Body of pancreas (tissue), 4 donors: Measurements from ENCODE around the gene STX8. TPM values are rescaled to one million over a fixed set of nuclear protein-coding genes. Genes with fewer than 3 reads are reported as not detected.

ENCODE experiments used
- ATAC-seq: fragments of 150-250 bp; one replicate; pipeline ENCODE4 v1.9.1; 2016
- DNase-seq, 4 donors: peaks; one replicate each; pipeline ENCODE4 v3.0.0-alpha.2; 2019
- H3K27ac ChIP-seq, 4 donors: fragments of 200-600 bp; sonication (generic); 1 replicate in 3 of 4; 2 replicates in 1 of 4; pipeline versions ENCODE4 v1.5.1 to v1.6.1; 2016 to 2019; ENCODE audit warnings: mild to moderate bottlenecking in 1 of 4, mixed read lengths in 1 of 4, moderate library complexity in 1 of 4
- H3K27me3 ChIP-seq, 2 donors: fragments of 200-600 bp; sonication (generic); one replicate each; pipeline ENCODE4 v1.6.0; 2016; ENCODE audit warnings: mild to moderate bottlenecking in 1 of 2
- H3K36me3 ChIP-seq, 2 donors: fragments of 200-600 bp; sonication (generic); replicated peaks in 1 of 2; 2 replicates each; pipeline ENCODE4 v1.5.1; 2016; ENCODE audit warnings: low read depth in 2 of 2; ENCODE audit not compliant: insufficient read depth in 1 of 2
- H3K4me1 ChIP-seq: fragments of 200-600 bp; sonication (generic); one replicate; pipeline ENCODE4 v1.6.0; 2016
- H3K4me3 ChIP-seq, 2 donors: fragments of 200-600 bp; sonication (generic); 1 replicate in 1 of 2; 2 replicates in 1 of 2; pipeline ENCODE4 v1.5.1; 2016 to 2019
- H3K9me3 ChIP-seq, 3 donors: fragments of 200-600 bp; sonication (generic); 1 replicate in 2 of 3; 2 replicates in 1 of 3; pipeline ENCODE4 v1.5.1; 2016
- POLR2A ChIP-seq, 3 donors: fragments of 450-650 bp; IDR thresholded peaks; one replicate each; pipeline ENCODE4 v1.6.1; 2016; ENCODE audit warnings: antibody characterized with exemption in 3 of 3, mild to moderate bottlenecking in 2 of 3
- WGBS, 2 donors: methylation state at CpG; one replicate each; pipeline ENCODE4 v1.1.5; 2017; 5-methylcytosine and 5-hydroxymethylcytosine counted together
- intact Hi-C: fragments of 100-400 bp; cut with DNase I; formaldehyde crosslinking; loops from one replicate; pipeline ENCODE4 v1.15.1; 2023
- total RNA-seq, 2 donors: library from RNA; depleted of rRNA; stranded (reverse); fragments of >200 nt; gene quantifications; one replicate each; pipeline ENCODE4 v1.1.0, GENCODE V29; 2016
- TF ChIP-seq, protein P1 (sequence below), 7 experiments: fragments of 450-650 bp in 4 of 7; fragments of 200-600 bp in 3 of 7; sonication (generic) in 3 of 7; IDR thresholded peaks; one replicate each; pipeline ENCODE4 v1.5.1; 2016 to 2019; ENCODE audit warnings: antibody characterized with exemption in 7 of 7

The STX8 gene
- total RNA-seq, 2 donors from 2014 or later, result 32.2 to 37.6 TPM

DNA sequence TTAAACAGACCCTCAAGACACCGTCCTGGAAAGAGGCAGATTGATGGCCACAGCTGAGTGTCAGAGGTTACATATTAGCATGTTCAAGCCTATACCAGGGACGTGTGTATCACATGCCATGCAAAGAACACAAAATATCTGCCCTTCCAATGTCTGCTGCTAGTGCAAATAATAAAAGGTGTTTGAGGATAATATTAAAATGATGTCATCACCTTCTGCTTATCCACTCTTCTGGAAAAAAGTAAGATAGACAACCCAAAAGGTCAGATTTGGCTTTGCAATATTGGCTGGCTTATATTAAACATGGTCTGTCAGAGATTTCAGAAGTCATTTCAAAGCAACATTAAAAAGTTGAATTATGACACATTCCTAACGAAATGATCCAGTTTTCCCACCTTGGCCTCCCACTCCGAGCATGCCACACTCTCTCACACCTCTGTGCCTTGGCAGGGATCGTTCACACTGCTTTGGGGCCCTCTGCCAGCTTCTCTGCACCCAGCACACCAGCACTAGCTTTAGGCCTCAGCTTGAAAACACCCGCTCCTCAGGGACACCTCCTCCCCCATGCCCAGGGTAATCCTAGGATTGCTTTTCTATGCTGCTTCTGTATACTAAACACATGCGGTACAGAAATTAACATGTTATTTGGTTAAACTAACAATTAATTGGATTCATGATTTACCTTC, 306.1 kb downstream of the STX8 start:
- intact Hi-C loops, result loop anchor here (10.0 kb wide), 1 partner anchor 275 kb away; no protein-coding TSS in a partner anchor
- 77 to 82% methylated on average over 7 of the region's 7 CpGs for WGBS, 2 donors
- no peaks in the 10 kb centered on the region for H3K4me1 ChIP-seq
- no peak for TF ChIP-seq POLR2A (IDR thresholded peaks at IDR 0.05)
- TF ChIP-seq, protein P1, sequence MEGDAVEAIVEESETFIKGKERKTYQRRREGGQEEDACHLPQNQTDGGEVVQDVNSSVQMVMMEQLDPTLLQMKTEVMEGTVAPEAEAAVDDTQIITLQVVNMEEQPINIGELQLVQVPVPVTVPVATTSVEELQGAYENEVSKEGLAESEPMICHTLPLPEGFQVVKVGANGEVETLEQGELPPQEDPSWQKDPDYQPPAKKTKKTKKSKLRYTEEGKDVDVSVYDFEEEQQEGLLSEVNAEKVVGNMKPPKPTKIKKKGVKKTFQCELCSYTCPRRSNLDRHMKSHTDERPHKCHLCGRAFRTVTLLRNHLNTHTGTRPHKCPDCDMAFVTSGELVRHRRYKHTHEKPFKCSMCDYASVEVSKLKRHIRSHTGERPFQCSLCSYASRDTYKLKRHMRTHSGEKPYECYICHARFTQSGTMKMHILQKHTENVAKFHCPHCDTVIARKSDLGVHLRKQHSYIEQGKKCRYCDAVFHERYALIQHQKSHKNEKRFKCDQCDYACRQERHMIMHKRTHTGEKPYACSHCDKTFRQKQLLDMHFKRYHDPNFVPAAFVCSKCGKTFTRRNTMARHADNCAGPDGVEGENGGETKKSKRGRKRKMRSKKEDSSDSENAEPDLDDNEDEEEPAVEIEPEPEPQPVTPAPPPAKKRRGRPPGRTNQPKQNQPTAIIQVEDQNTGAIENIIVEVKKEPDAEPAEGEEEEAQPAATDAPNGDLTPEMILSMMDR (IDR thresholded peaks at IDR 0.05), result no peak
- ATAC-seq, result no peak
- no peak overlapping the region for H3K4me3 ChIP-seq
- no peaks in the 10 kb centered on the region for H3K27me3 ChIP-seq
- no peaks in the 10 kb centered on the region for H3K36me3 ChIP-seq
- no peak for DNase-seq
- H3K27ac ChIP-seq, result no peak overlapping the region
- no peaks in the 10 kb centered on the region for H3K9me3 ChIP-seq

DNA sequence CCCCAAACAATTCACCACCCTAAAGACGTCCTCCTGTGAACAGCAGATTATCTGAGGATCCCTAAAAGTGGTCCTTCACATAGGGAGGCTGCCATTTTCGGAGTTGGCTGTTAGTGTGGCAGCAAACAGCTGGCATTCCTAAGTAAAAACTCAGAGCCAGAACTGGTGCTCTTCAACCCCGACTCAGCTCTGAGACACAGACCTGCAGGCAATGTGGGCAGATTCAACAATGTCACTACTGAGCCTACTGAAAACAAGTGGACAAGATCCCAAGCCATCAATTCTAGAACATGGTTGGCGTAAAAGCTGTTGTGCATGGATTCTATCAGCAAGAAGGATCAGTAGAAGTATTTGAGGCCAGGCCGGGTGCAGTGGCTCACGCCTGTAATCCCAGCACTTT, 307.1 kb downstream of the STX8 start:
- WGBS, 2 donors, result 89% methylated on average over 5 to 6 of the region's 6 CpGs
- H3K9me3 ChIP-seq, result peaks cover 0 to 4% (median 0%) of the 10 kb centered on the region in 3 donors

DNA sequence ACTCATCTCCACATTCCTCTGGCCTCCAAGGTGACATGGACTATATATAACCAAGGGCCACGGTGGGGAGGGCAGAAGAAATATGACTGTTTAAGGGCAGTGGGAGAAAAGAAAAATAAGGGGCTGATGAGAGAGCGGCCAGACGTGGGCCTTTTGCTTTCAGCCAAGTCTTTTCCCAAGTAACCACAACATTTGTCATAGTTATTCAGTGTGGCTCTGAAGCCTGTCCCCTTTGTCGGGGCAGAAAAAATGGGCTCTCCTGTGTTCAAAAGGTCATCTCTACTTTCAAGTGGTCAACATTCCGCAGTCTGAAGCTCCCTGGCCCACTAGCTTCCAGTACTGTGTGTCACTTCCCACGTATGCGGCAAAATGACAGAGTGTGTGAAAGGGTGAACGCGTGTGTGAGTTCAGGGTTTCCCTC, 308.9 kb downstream of the STX8 start:
- Histone ChIP-seq H3K27ac (no peak overlapping the region), H3K27me3 (no peaks in the 10 kb centered on the region), H3K4me3 (no peak overlapping the region), H3K9me3 (peaks cover 0 to 4% (median 0%) of the 10 kb centered on the region in 3 donors), H3K36me3 (no peaks in the 10 kb centered on the region), H3K4me1 (no peaks in the 10 kb centered on the region)
- intact Hi-C loops, result no loop called here
- ATAC-seq (no peak), DNase-seq (no peak)
- 90 to 92% methylated on average over 9 of the region's 9 CpGs for WGBS, 2 donors
- TF ChIP-seq POLR2A (IDR thresholded peaks at IDR 0.05), result no peak
- TF ChIP-seq, protein P1 (IDR thresholded peaks at IDR 0.05), result no peak

More for the DNA sequence above, 307.1 kb downstream of the STX8 start:
- Histone ChIP-seq H3K27me3 (no peaks in the 10 kb centered on the region), H3K36me3 (no peaks in the 10 kb centered on the region), H3K4me1 (no peaks in the 10 kb centered on the region), H3K4me3 (no peak overlapping the region), H3K27ac (no peak overlapping the region)
- ATAC-seq, result no peak
- no peak for DNase-seq
- intact Hi-C loops, result no loop called here
- TF ChIP-seq POLR2A (IDR thresholded peaks at IDR 0.05), result no peak
- TF ChIP-seq, protein P1 (IDR thresholded peaks at IDR 0.05), result no peak

DNA sequence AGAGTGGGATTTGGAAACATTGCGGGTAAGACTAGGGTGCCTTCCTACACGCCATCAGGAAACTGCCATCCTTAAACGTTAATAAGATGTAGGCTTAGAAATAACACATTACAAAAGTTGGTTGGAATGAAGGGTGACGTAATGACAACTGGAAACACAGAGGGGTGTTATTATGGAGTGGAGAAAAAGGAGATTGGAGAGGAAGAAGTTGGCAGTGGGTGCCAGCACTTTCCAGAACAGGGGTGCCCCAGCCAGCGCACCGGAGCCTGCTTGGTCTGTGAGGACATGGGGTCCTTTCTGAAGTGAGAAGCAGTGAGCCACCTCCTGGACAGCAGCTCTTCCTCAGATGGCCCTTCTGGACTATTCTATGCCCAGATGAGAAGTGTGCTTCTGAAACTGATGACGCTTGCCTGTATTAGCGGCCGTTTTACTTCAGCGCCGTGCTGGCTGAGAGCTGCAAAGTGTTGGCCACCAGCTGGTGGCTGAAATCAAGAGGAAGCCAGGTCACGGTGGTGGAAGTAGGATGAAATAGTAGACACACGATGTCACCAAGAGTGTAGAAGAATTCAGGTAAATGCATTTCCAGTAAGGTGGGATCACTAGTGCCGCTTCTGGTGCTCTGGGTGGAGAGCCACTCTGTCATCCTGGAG, 309.5 kb downstream of the STX8 start:
- Histone ChIP-seq H3K9me3 (peaks cover 0 to 4% (median 0%) of the 10 kb centered on the region in 3 donors), H3K4me3 (no peak overlapping the region), H3K27ac (no peak overlapping the region), H3K4me1 (no peaks in the 10 kb centered on the region), H3K36me3 (no peaks in the 10 kb centered on the region), H3K27me3 (no peaks in the 10 kb centered on the region)
- whole genome bisulfite sequencing, 2 donors, result 92 to 94% methylated on average over 14 of the region's 14 CpGs
- ATAC-seq (no peak), DNase-seq (no peak)
- TF ChIP-seq, protein P1 (IDR thresholded peaks at IDR 0.05), result no peak
- no peak for TF ChIP-seq POLR2A (IDR thresholded peaks at IDR 0.05)
- intact Hi-C loops, result no loop called here
